Central memory CD8-positive, alpha-beta T cell (primary cell): ENCODE data around the gene APBB1.

Experiments
- ATAC-seq: fragments of 150-1000 bp; cut with Tn5 transposase; replicated peaks from 2 replicates; pipeline ENCODE4 v1.10.0; 2022; ENCODE audit warnings: mild to moderate bottlenecking, moderate FRiP score, moderate number of reproducible peaks; ENCODE audit not compliant: poor library complexity, severe bottlenecking; ENCODE audit errors: extremely low read depth
- DNase-seq, 2 donors: peaks; one replicate each; pipeline ENCODE4 v3.0.0; 2021; ENCODE audit warnings: low spot score in 2 of 2
- H3K27ac Mint-ChIP-seq: one replicate; pipeline ENCODE4 v1.8.0; 2022; ENCODE audit warnings: low read depth, mild to moderate bottlenecking, moderate library complexity, mixed read lengths
- H3K27me3 Mint-ChIP-seq: one replicate; pipeline ENCODE4 v1.8.0; 2022; ENCODE audit warnings: mixed read lengths
- H3K36me3 Mint-ChIP-seq: one replicate; pipeline ENCODE4 v1.8.0; 2022; ENCODE audit warnings: mild to moderate bottlenecking, moderate library complexity, mixed read lengths; ENCODE audit not compliant: insufficient read depth
- H3K4me1 Mint-ChIP-seq: one replicate; pipeline ENCODE4 v1.8.0; 2022; ENCODE audit warnings: mixed read lengths
- H3K4me3 Mint-ChIP-seq: one replicate; pipeline ENCODE4 v1.8.0; 2022; ENCODE audit warnings: mild to moderate bottlenecking, moderate library complexity, mixed read lengths
- H3K9me3 Mint-ChIP-seq: one replicate; pipeline ENCODE4 v1.8.0; 2022; ENCODE audit warnings: mixed read lengths

Gene APBB1

DNA sequence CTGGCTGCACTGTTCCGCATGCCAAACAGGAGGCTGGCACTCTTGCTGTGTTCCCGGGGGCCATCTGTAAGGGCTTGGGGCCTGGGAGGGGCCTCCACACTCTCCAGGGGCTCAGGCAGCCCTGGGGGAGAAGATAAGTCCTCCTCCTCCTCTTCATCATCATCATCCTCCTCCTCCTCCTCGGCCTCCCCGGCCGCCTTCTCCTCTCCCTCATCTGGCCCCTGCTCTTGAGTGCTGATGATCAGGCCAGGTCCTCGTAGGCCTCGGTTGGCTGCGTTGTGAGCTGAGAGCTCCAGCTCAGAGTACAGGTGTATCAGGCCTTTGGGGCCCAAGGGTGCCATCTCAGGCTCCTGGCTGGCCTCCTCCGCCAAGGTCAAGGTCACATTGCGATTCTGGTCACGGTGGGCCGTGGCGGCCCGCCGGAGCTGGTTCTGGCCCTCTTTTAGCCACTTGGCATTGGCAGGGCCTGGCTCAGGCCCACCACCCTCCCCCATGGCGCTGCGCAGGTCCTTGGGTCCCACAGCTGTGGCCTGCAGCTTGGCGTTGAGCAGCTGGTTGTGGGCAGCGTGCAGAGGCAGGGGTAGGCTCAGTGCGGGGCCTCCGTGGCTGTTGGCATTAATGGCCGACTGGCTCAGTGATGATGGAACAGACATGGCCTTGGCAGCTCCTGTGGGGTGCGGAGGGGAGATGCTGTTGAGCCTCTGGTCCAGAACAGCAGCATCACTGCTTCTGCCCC lies 8.0 kb downstream of the APBB1 start:
- no peak for DNase-seq
- Mint-ChIP-seq H3K27ac (no peak overlapping the region), H3K4me1 (peaks cover 32% of the 10 kb centered on the region), H3K36me3 (peaks cover 12% of the 10 kb centered on the region), H3K27me3 (no peaks in the 10 kb centered on the region), H3K4me3 (no peak overlapping the region), H3K9me3 (no peaks in the 10 kb centered on the region)
- no peak for ATAC-seq

DNA sequence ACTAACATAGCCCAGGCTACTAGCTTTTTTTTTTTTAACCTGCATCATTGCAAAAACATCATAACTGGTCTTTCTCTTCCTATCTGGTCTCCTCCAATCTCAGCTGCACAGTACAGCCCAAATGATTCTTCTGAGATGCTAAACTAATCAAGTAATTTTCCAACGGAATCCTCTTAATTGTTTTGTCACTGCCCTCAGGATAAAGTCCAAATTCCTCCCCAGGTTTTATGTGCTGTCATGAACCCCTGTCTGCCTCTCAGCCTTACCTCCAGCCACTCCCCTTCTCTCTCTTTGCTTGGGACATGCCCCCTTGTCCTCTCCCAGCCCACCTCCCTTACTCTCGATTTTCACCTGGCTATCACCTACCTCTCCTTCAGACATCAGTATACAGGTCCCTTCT lies 12.5 kb downstream of the APBB1 start:
- no peaks in the 10 kb centered on the region for H3K27me3 Mint-ChIP-seq

DNA sequence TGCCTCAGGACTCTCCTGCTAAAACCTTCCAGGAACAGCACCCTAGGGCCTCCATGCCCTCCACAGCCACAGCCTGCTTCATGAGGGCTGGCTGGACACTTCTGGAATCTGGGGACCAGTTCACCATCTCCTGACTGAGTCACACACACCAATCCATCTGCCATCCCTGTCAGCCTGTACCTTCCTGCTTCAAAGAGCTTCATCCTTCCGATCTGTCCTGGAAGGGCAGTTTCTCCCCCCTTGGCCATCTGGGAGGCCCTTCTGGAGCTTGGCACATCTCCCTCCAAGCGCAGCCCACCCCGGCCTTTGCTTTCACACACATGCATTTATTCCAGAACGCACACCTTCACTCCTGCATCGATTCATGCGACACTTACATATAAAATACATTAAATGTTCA lies 13.0 kb downstream of the APBB1 start:
- no peak for DNase-seq
- Mint-ChIP-seq H3K9me3 (no peaks in the 10 kb centered on the region), H3K27ac (peak overlapping the region; percentile 54), H3K4me1 (peaks cover 64% of the 10 kb centered on the region), H3K27me3 (no peaks in the 10 kb centered on the region), H3K36me3 (peaks cover 21% of the 10 kb centered on the region), H3K4me3 (peak overlapping the region; percentile 29)
- no peak for ATAC-seq

More for the DNA sequence above, 12.5 kb downstream of the APBB1 start:
- Mint-ChIP-seq H3K27ac (peak overlapping the region; percentile 54), H3K9me3 (no peaks in the 10 kb centered on the region), H3K36me3 (peaks cover 21% of the 10 kb centered on the region), H3K4me3 (peak overlapping the region; percentile 29), H3K4me1 (peaks cover 59% of the 10 kb centered on the region)
- ATAC-seq (no peak), DNase-seq (no peak)

DNA sequence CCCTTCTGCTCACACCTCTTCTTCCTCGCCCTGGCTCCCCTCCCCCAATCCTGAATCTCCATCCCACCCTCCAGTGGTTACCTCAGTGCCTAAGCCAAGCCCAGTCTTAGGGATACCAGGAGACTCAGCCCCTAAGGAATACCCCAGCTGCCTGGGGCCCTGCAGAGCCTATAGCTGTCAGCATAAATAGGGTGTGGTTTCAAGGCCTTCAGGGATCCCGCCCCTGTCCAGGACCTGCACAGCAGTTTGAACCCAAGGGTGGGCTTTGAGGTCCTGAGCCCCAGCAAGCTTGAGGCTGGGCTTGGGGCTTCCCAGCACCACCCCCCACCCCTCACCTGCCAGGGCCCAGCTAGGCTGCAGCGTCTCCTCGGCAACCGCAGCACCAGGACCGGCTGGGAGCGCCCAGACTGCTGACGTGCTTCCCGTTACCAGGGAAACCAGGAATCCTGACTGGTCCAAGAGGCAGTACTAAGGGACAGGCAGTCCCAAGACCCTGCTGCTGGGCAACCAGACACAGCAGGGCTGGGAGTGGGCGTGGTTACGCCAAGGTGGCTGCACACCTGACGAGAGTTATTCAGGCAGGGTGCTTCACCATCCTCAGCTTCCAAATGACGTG lies 13.7 kb downstream of the APBB1 start:
- H3K27ac Mint-ChIP-seq = peak overlapping the region; percentile 88
- H3K4me1 Mint-ChIP-seq = peaks cover 69% of the 10 kb centered on the region
- no peaks in the 10 kb centered on the region for H3K27me3 Mint-ChIP-seq
- peaks cover 22% of the 10 kb centered on the region for H3K36me3 Mint-ChIP-seq
- DNase-seq (no peak), ATAC-seq (no peak)
- H3K9me3 Mint-ChIP-seq = no peaks in the 10 kb centered on the region
- peak overlapping the region; percentile 77 for H3K4me3 Mint-ChIP-seq

DNA sequence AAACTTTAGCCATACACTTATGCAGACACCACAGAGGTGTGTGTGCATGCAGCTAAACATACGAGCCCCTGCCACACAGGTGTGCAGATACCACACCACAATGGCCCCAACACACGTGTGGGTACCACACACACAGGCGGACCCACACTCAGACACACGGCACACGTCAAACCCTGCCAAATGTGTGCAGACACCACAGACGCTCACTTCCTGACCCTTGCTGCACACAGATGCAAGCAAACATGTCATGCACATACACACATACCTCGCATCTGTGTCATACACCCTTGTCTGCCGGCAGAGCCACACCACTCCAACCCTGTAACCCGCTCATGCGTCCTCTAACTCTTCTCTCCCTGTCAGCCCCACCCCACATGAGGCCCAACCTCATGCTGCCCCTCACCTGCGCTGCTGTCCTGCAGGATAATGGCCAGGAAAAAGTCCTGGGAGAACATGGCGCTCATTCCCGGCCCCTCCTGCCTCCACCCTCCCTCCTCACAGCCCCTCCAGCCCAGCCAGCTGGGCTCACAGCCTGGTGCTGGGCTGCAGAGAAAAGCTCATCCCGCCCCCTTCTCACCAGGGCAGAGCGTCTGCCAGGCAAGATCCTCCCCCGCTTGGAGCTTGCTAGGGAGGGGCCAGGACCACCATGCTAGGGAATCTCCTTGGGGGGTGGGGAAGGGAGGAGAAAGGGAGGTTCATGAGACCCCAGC lies 14.4 kb downstream of the APBB1 start:
- Mint-ChIP-seq H3K27me3 (no peaks in the 10 kb centered on the region), H3K9me3 (no peaks in the 10 kb centered on the region), H3K27ac (peak overlapping the region; percentile 88), H3K36me3 (peaks cover 18% of the 10 kb centered on the region), H3K4me1 (peaks cover 75% of the 10 kb centered on the region), H3K4me3 (peak overlapping the region; percentile 77)
- ATAC-seq (peak; percentile 45), DNase-seq (no peak)

DNA sequence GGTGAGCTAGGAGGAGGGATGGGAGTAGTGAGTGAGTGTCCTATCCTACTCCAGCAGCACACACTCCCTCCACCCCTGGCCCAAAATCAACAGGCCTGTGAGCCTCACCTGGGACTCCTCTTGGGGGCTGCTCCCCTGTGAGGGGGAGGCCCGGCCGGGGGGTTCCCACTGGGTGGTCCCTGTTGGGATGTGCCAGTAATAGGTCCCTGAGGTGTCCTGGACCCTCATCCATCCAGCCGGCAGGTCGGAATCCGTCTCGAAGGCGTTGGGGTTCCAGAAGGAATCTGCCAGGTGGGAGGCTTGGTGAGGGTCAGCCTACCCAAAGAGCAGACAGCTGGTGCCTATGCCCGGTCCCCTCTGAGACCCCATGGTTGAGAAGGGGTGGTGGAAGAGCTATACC lies 15.4 kb downstream of the APBB1 start:
- Mint-ChIP-seq H3K27me3 (no peaks in the 10 kb centered on the region), H3K4me3 (peak overlapping the region; percentile 77), H3K4me1 (peaks cover 81% of the 10 kb centered on the region), H3K27ac (peak overlapping the region; percentile 88), H3K36me3 (peaks cover 17% of the 10 kb centered on the region), H3K9me3 (no peaks in the 10 kb centered on the region)
- DNase-seq = no peak
- no peak for ATAC-seq

DNA sequence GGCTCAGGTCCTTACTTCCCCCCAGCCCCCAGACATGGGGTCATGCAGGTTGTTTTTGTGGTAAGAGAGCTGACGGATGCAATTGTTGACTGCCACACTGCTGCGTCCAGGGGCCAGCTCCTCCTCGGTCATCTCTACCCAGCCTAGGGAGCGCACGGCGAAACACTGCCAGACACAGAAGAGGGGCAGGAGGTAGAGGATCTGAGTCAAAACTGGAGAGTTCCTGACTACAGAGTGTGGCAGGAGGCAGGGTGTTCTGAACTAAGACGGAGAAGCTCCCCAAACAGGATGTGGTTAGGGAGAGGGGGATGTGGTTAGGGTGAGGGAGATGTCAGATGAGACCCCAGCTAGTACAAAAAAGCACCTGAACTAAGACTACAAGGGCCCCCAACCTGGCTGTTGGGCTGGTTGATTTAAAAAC lies 16.3 kb downstream of the APBB1 start:
- DNase-seq (peak in 1 of 2 donors; percentile 71), ATAC-seq (peak; percentile 93)
- H3K27me3 Mint-ChIP-seq = no peaks in the 10 kb centered on the region
- no peaks in the 10 kb centered on the region for H3K9me3 Mint-ChIP-seq
- H3K4me1 Mint-ChIP-seq = peaks cover 76% of the 10 kb centered on the region
- H3K4me3 Mint-ChIP-seq = peak overlapping the region; percentile 77
- peaks cover 10% of the 10 kb centered on the region for H3K36me3 Mint-ChIP-seq
- peak overlapping the region; percentile 88 for H3K27ac Mint-ChIP-seq

DNA sequence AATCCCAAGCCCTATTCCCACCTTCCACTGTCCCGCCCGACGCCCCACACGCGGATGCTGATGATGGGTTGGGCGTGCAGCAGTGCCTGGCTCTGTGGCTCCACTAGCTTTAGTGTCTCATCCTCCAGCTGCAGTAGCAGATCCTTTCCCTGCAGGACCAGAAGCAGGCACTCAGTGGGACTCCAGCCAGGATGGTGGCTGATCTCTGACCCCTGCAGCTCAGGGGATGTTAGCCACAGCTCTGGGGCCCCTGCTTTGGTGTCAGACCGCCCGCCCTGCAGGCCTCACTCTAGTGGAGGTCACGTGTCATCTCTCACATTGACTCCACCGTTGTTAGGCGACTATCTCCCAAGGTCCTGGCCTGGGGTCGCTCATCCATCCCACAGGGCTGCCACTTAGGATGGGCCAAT lies 16.8 kb downstream of the APBB1 start:
- Mint-ChIP-seq H3K27ac (peak overlapping the region; percentile 88), H3K36me3 (peaks cover 12% of the 10 kb centered on the region), H3K9me3 (no peaks in the 10 kb centered on the region), H3K4me3 (peak overlapping the region; percentile 77), H3K27me3 (no peaks in the 10 kb centered on the region), H3K4me1 (peaks cover 73% of the 10 kb centered on the region)
- no peak for DNase-seq
- peak; percentile 31 for ATAC-seq

DNA sequence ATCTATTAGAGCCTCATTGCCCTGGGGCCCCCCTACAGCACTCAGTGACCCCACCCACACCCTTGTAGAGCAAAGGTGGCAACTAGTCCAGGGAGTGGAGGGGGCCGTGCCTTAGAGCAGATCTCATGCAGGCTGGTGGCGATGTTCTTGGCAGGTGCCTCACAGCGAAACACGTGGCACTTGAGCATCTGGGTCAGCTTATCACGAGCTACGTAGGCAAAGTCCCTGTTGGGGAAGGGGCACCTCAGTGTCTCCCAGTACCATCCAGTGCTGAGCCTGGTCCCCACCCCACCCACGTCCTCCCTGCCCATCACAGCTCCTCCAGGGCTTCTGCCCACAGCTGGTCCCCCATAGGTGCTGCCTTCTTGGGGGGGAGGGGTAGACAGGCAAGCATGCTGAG lies 17.4 kb downstream of the APBB1 start:
- Mint-ChIP-seq H3K4me3 (peak overlapping the region; percentile 45), H3K9me3 (no peaks in the 10 kb centered on the region), H3K27ac (no peak overlapping the region), H3K36me3 (peaks cover 12% of the 10 kb centered on the region), H3K27me3 (no peaks in the 10 kb centered on the region), H3K4me1 (peaks cover 73% of the 10 kb centered on the region)
- DNase-seq (no peak), ATAC-seq (no peak)

DNA sequence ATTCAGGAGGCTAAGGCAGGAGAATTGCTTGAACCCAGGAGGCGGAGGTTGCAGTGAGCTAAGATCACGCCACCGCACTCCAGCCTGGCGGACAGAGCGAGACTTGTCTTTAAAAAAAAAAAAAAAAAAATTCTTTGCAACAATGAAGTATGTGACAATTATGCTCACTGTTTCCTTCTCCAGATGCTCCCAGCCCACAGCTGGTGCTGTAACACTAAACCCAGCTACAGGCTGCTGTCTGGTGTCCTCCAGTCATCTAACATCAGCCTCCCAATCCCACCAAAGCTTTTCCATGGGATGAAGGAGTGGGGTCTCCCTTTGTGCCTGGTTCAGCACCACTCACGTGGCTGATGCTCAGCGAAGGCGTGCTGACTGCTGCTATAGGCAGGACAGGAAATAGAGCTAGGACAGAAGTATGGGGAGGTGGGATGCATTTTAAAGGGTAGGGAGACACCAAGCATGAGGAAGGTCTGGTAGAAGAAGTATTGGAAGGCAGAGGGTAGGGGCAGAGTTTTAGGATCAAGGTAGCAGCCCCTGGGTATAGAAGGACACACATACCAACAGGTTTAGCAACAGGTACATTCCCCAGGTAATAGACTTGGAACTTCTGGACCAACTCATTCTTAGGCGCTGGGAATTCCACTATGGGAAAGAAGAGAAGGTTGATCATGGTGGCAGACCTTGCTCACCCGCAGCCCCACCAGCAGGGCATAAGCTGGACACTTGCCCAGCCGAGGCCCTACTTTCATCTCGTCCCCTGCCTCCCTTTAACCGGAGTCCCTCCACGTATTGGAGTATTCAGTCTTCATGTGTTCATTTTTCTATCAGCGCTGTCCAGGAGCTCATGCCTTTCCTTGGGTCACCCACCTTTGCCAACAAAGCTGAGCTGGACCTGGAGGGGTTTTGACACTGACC lies 18.2 kb downstream of the APBB1 start:
- Mint-ChIP-seq H3K27ac (no peak overlapping the region), H3K4me3 (peak overlapping the region; percentile 45), H3K36me3 (peaks cover 12% of the 10 kb centered on the region)

DNA sequence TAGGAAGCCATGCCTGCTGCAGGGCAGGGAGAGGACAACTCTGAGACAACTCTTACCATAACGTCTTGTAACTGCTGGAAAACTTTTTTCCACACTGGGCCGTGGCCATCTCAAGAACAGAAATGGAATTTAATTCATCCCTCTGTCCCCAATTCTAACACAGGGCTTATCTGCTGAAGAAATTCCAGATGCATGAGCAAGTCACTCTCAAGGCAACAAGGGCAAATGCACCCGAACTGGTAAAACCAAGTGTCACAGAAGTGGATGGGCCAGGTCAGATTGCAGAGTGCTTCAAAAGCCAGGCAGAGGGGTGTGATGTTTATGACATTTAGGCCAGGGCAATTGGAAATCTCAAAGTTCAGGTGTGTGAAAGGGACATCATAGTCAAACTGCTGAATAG lies 21.3 kb downstream of the APBB1 start:
- Mint-ChIP-seq H3K36me3 (peaks cover 14% of the 10 kb centered on the region), H3K4me1 (peaks cover 59% of the 10 kb centered on the region), H3K27me3 (no peaks in the 10 kb centered on the region), H3K4me3 (no peak overlapping the region), H3K9me3 (no peaks in the 10 kb centered on the region), H3K27ac (peak overlapping the region; percentile 5)
- DNase-seq (no peak), ATAC-seq (no peak)

More for the DNA sequence above, 18.2 kb downstream of the APBB1 start:
- Mint-ChIP-seq H3K4me1 (peaks cover 72% of the 10 kb centered on the region), H3K27me3 (no peaks in the 10 kb centered on the region), H3K9me3 (no peaks in the 10 kb centered on the region)
- DNase-seq = no peak
- no peak for ATAC-seq

DNA sequence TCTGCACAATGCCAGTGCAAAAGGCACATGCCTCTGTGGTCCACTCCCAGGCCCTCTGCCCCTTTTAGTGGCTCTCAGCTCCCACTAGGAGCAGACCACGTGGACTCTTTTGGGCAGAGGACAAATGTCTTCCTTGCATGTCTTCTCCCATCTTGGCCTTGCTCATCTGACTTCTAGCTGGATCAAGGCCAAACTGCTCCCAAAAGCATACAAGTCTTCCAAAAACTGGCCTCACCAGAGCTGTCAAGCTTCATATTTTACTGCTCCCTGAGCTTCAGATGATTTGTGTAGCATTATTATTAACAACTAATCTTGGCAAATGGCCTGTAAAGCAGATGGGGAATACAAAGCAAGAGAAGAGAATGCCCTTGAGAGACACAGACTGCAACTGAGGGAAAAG lies 21.7 kb downstream of the APBB1 start:
- H3K9me3 Mint-ChIP-seq = no peaks in the 10 kb centered on the region
- ATAC-seq (no peak), DNase-seq (no peak)
- no peaks in the 10 kb centered on the region for H3K27me3 Mint-ChIP-seq
- no peak overlapping the region for H3K4me3 Mint-ChIP-seq
- H3K27ac Mint-ChIP-seq = no peak overlapping the region
- H3K36me3 Mint-ChIP-seq = peaks cover 11% of the 10 kb centered on the region
- peaks cover 56% of the 10 kb centered on the region for H3K4me1 Mint-ChIP-seq
